ENCODE data around the gene GOLGB1. TPM values are rescaled to one million over a fixed set of nuclear protein-coding genes. Genes with fewer than 3 reads are reported as not detected.

GOLGB1 gene
- total RNA-seq, 1 donor from 2014 or later = 65.0 TPM

- Mint-ChIP-seq H3K4me3 (ENCODE audit: unreplicated experiment) (no peak overlapping the region), H3K27ac (ENCODE audit: unreplicated experiment) (no peak overlapping the region), H3K4me1 (ENCODE audit: low read depth) (no peaks in the 10 kb centered on the region), H3K27me3 (ENCODE audit: low read depth) (no peaks in the 10 kb centered on the region), H3K36me3 (ENCODE audit: low read depth) (peaks cover 59% of the 10 kb centered on the region), H3K9me3 (ENCODE audit: low read depth) (no peaks in the 10 kb centered on the region)
- TF ChIP-seq CTCF (IDR thresholded peaks at IDR 0.05) = no peak
- DNase-seq (ENCODE audit: low spot score) = no peak
Measured at GRCh38 chr3:121718205-121718846, 31.2 kb downstream of the GOLGB1 start.

GRCh38 chr3:121710347-121710746, 39.2 kb downstream of the GOLGB1 start:
- Mint-ChIP-seq H3K4me1 (ENCODE audit: low read depth) (peaks cover 3% of the 10 kb centered on the region), H3K9me3 (ENCODE audit: low read depth) (no peaks in the 10 kb centered on the region), H3K27me3 (ENCODE audit: low read depth) (no peaks in the 10 kb centered on the region), H3K4me3 (ENCODE audit: unreplicated experiment) (no peak overlapping the region), H3K27ac (ENCODE audit: unreplicated experiment) (no peak overlapping the region), H3K36me3 (ENCODE audit: low read depth) (peaks cover 29% of the 10 kb centered on the region)
- no peak for TF ChIP-seq CTCF (IDR thresholded peaks at IDR 0.05)
- DNase-seq (ENCODE audit: low spot score) = no peak

DNA sequence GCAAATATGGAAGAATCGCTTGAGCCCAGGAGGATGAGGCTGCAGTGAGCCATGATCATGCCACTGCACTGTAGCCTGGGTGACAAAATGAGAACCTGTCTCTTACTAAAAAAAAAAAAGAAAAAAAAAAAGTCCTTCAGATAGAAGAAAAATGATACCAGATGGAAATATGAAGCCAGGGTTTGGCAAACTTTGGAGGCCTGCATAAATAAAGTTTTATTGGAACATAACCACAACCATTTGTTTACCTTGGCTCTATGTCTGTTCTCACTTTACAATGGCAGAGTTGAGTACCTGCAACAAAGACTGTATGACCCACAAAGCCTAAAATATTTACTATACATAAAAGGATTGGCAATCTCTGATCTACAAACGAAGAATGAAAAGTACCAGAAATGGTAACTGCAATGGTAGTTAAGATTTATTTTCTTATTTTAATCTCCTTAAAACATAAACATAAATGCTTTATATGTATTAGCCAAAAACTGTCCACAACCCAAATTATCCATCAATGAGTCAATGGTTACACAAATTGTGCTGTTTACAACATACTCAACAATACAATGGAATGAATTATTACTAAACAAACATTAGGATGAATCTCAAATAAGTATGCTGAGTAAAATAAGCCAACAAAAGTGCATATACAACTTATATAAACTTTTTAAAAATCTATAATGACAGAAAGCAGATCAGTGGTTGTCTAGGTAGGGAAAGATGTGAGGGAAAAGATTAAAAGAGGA, 41.8 kb downstream of the GOLGB1 start:
- H3K9me3 Mint-ChIP-seq (ENCODE audit: low read depth) = peaks cover 5% of the 10 kb centered on the region
- no peak for TF ChIP-seq CTCF (IDR thresholded peaks at IDR 0.05)
- H3K4me1 Mint-ChIP-seq (ENCODE audit: low read depth) = peaks cover 3% of the 10 kb centered on the region
- H3K36me3 Mint-ChIP-seq (ENCODE audit: low read depth) = peaks cover 30% of the 10 kb centered on the region
- no peak for DNase-seq (ENCODE audit: low spot score)
- no peak overlapping the region for H3K4me3 Mint-ChIP-seq (ENCODE audit: unreplicated experiment)
- no peak overlapping the region for H3K27ac Mint-ChIP-seq (ENCODE audit: unreplicated experiment)
- H3K27me3 Mint-ChIP-seq (ENCODE audit: low read depth) = no peaks in the 10 kb centered on the region

GRCh38 chr3:121705541-121705940, 44.0 kb downstream of the GOLGB1 start:
- TF ChIP-seq CTCF (IDR thresholded peaks at IDR 0.05) = no peak
- H3K4me3 Mint-ChIP-seq (ENCODE audit: unreplicated experiment) = no peak overlapping the region
- peaks cover 37% of the 10 kb centered on the region for H3K36me3 Mint-ChIP-seq (ENCODE audit: low read depth)
- H3K4me1 Mint-ChIP-seq (ENCODE audit: low read depth) = peaks cover 3% of the 10 kb centered on the region
- no peak overlapping the region for H3K27ac Mint-ChIP-seq (ENCODE audit: unreplicated experiment)
- DNase-seq (ENCODE audit: low spot score) = no peak
- H3K27me3 Mint-ChIP-seq (ENCODE audit: low read depth) = no peaks in the 10 kb centered on the region
- H3K9me3 Mint-ChIP-seq (ENCODE audit: low read depth) = peaks cover 5% of the 10 kb centered on the region

DNA sequence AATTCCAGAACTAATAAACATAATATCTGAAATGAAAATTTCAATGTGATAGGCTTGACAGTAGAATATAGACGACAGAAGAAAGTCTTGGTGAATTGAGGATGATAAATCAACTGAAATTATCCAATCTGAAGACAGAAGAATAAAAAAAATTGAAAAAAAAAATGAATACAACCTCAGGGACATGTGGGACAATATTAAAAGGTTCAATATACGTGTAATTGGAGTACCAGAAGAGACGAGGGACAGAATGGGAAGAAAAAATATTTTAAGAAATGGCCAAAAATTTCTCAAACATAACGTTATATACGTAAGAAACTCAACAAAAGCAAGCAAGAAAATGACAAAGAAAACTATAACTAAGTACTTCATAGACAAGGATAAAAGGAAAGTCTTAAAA, 45.6 kb downstream of the GOLGB1 start:
- peaks cover 33% of the 10 kb centered on the region for H3K36me3 Mint-ChIP-seq (ENCODE audit: low read depth)
- TF ChIP-seq CTCF (IDR thresholded peaks at IDR 0.05) = no peak
- H3K27me3 Mint-ChIP-seq (ENCODE audit: low read depth) = no peaks in the 10 kb centered on the region
- DNase-seq (ENCODE audit: low spot score) = no peak
- H3K4me1 Mint-ChIP-seq (ENCODE audit: low read depth) = peaks cover 9% of the 10 kb centered on the region
- peaks cover 5% of the 10 kb centered on the region for H3K9me3 Mint-ChIP-seq (ENCODE audit: low read depth)
- H3K27ac Mint-ChIP-seq (ENCODE audit: unreplicated experiment) = no peak overlapping the region
- H3K4me3 Mint-ChIP-seq (ENCODE audit: unreplicated experiment) = no peak overlapping the region
